Stimulated activated CD4-positive, alpha-beta T cell treated with anti-CD3 and anti-CD28 coated beads, Interleukin-15, amount 100 ng/mL, for 1 hour (primary cell): ENCODE results near the gene HDAC8.
"Not testable (repeated sequence)": the region's sequence is repeated elsewhere in the genome, so short reads cannot be mapped to it uniquely, and the experiment has no call there.

Experiments
- DNase-seq, 2 donors: peaks; one replicate each; pipeline ENCODE4 v3.0.0-alpha.2; 2020; ENCODE audit warnings: low read depth in 1 of 2, low spot score in 1 of 2

HDAC8 gene

DNA sequence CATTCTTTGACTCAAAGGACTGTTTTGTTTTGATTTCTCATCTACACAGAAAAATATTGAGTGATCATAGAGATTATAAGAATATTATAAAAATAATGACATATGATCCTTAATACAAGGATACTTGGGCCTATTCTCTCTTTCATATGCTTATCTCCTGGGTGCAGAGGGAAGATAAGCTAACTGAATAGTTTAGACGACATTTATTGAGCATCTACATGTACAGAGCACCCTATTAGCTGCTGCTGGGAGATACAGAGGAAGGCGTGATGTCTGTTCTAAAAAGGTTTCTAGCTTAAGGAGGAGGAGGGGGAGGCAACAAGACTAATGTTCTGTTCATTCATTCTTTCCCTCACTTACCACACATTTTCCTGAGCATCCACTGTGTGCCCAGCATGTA lies 106.8 kb downstream of the HDAC8 start:
- no peak for DNase-seq

DNA sequence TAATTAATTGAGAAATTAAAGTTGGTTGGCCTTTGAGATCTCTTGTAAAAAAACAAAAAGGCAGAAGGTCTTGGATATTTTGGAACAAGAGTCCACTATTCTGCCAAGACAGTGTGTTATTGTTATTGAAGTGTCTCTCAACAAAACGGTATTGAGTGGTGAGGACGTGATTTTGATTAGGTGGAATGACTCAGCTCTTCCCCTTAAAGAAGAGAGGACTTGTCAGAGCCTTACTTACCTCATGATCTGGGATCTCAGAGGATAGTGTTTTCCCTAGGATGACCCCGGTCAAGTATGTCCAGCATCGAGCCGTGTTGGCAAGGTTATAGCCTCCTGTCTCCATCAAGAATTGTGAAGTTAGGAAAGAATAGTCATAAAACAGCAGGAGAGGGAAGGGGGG lies 110.9 kb downstream of the HDAC8 start:
- DNase-seq: no peak

DNA sequence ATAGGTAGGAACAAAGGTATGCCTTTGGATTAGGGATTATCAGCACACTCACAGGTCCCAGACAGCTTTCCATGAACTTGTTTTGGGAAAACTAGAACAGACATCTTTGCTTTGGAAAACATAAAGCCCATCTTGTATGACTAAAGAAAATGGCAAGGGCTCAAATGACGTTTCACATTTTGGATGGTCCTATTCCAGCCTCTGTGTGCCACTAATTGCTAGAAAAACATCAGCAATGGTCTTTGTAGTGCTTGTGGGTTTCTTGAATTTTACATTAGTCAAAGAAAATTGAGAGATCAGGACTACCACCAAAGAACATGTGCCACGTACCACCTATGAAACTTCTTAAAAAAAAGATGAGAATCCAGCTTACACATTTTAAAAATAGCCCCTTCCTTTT lies 111.4 kb downstream of the HDAC8 start:
- DNase-seq: no peak

DNA sequence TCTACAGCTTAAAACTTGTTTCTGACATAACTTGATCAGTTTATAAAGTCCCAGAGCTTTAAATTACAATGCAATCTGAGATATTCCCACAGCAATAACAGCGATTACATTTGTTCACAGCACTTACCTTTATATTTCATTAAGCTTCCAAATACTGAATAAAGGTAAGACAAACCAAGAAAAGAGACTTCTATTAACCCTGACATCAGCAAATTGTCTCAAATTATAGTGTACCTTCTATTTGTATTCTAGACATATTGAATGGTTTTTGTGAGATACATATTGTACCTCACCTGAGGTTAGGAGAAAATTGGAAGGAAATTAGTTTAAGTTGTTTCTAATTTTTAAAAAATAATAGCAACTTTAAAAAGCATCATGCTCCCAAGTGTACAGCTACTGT lies 111.9 kb downstream of the HDAC8 start:
- DNase-seq: no peak

DNA sequence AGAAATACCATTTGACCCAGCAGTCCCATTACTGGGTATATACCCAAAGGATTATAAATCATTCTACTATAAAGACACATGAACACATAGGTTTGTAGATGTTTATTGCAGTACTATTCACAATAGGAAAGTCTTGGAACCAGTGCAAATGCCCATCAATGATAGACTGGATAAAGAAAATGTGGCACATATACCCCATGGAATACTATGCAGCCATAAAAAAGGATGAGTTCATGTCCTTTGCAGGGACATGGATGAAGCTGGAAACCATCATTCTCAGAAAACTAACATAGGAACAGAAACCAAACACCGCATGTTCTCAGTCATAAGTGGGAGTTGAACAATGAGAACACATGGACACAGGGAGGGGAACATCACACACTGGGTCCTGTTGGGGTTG lies 123.6 kb downstream of the HDAC8 start:
- DNase-seq: not testable (repeated sequence)

DNA sequence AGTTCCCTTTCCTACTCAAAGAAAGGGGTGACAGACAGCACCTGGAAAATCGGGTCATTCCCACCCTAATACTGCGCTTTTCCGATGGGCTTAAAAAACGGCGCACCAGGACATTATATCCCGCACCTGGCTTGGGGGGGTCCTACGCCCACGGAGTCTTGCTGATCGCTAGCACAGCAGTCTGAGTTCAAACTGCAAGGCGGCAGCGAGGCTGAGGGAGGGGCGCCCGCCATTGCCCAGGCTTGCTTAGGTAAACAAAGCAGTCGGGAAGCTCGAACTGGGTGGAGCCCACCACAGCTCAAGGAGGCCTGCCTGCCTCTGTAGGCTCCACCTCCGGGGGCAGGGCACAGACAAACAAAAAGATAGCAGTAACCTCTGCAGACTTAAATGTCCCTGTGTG lies 131.9 kb downstream of the HDAC8 start:
- DNase-seq: not testable (repeated sequence)

DNA sequence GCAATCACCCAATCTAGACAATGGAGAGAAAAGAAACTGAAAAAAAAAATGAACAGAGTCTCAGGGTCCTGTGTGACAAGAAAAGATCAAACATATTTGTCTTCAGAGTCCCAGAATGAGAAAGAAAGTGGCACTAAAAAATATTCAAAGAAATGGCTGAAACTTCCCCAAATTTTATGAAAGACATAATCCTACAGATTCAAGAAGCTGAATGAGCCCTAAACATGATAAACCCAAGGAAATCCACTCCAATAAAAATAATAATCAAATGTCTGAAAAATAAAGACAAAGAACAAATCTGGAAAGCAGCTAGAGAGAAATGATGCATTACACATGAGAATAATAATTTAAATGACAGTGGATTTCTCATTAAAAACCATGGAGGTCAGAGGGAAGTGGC lies 136.6 kb downstream of the HDAC8 start:
- no peak for DNase-seq

DNA sequence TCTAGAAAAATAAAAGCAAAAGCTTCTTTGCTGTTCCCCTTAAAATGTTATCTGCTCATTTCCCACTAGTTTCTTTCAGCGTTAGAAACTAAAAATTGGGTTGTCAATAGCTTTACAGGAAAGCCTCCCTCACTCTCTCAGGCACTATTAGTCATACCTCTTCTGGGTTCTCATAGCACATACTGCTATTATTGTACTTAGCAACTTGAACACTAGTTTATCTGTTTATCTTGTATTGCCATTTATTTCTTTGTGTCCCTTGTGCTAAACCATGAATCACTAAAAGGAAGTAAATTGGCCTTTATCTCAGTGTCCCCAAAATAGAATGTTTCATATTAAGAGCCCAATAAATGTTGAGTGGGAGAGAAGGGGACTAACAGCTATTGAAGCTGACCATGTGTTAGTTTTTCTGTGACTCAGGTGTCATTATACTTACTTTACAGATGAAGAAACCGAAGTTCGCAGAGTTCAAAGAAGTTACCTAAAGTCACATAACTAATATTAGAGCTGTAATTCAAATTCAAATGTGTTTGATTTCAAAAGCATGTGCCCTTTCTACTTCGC lies 142.2 kb downstream of the HDAC8 start:
- DNase-seq: no peak

DNA sequence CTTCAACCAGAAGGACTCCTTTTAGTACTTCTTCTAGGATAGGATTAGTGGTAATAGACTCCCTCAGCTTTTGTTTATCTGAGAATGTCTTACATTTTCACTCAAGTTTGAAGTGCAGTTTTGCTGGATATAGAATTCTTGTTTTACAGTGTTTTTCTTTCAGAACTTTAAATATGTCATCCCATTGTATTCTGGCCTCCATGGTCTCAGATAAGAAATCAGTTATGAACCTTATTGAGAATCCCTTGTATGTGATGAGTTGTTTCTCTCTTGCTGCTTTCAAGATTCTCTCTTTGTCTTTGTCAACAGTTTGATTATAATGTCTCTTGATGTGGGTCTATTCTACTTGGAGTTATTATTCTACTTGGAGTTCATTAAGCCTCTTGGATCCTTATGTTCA lies 150.8 kb downstream of the HDAC8 start:
- DNase-seq: no peak

DNA sequence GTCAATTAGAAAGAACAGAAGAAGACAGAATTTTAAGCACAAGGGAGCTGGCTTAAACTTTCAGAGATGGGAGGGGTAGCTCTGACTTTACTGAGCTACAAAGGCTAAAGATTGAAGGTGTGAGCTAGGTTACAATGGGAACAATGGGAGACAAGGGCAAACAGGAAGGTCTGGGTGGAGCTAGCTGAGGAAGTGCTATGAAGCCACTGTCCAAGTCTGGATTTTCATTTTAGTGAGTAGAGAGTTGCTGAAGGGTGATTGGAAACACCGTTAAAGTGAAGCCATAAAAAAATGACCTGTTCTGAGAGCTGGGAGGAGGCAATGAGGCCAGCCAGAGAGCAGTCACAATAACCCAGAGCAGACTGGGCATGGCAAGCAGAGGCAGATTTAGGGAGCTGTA lies 162.7 kb downstream of the HDAC8 start:
- DNase-seq: no peak

DNA sequence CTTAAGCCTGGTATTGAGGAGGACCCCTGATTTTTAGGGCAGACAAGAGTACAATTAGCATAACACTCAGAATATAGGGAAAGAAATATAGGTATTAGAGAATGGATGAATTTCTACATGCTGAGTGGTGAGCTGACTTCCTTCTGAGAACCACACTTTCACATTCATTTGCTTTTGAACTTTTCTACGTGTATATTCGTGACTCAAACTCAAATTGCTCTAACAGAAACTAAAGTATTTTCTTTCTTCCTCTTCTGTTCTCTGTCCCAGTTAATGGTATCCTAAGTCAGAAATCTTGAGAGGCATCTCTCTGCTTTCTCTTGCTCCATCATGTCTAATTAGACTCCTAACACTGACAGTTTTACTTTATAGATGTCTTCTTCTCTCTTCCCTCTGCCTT lies 163.8 kb downstream of the HDAC8 start:
- no peak for DNase-seq

DNA sequence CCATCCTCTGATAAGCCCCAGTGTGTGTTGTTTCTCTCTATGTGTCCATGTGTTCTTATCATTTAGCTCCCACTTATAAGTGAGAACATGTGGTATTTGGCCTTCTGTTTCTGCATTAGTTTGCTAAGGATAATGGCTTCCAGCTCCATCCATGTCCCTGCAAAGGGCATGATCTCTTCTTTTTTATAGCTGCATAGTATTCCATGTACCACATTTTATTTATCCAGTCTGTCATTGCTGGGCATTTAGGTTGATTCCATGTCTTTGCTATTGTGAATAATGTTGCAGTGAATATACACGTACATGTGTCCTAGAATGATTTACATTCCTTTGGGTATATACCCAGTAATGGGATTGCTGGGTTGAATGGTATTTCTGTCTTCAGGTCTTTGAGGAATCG lies 167.5 kb downstream of the HDAC8 start:
- DNase-seq: not testable (repeated sequence)

DNA sequence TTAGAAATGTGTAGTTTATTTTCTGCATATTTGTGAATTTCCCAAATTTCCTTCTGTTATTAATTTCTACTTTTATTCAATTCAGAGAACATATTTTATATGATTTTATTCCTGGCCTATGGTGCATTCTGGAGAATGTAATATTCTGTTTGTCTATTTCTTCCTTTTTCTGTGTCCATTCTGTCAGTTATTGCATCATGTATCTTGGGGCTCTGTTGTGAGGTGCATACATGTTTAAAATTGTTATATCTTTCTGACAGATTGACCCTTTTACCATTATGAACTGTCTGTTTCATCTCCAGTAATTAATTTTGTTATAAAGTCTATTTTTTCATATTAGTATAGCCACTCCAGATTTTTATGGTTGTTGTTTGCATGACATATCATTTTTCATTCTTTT lies 170.0 kb downstream of the HDAC8 start:
- no peak for DNase-seq

DNA sequence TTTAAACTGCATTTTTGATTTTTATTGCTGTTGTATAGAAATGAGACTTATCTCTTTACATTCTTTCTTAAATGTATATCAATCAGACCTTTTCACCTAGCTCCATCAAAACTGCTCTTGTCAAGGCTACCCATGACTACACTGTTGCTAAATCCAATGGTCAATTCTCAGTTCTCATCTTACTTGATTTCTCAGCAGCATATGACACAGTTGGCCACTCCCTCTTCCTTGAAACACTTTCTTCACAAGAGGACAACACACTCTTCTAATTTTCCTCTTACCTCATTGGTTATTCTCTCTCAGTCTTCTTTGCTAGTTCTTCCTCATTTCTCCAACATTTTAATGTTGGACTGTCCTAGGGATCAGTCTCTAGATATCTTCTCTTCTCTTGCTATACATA lies 172.8 kb downstream of the HDAC8 start:
- no peak for DNase-seq

DNA sequence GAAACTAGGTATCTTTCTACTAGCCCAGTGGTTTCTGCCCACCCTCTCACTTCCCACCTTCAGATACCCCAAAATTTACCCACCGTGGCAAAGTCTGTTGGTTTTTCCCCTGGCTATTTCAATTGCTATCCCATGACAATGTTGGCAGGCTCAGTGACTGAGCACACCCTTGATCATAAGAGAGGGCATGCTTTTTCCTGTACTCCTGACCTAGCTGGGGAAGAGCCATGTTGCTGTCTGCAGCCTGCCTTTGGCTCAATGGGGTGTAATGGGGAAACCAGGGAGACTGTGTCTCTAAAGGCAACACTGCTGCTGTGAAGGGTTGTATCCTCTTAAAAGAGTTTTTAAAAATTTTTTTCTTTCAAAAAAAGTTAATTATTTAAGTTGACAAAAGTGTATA lies 176.5 kb downstream of the HDAC8 start:
- DNase-seq: no peak

DNA sequence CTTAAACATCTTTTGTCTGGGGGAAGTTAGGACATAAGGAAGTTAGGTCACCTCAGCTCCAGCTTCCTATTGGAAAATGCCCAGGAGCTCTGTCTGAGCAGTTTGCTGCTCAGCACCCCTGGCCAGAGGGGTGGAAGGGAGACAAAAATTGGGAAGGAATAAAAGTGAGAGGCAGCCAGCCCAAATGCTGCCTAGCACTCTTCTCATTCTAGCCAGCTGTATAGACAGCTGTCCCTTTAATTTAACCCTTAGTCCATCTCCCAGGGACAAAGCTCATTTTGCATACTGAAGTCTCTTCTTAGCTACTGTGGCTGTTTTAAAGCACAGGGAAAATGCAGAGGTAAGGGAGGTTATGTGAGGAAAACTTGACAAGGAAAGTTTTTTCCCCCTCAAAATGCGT lies 177.4 kb downstream of the HDAC8 start:
- no peak for DNase-seq

DNA sequence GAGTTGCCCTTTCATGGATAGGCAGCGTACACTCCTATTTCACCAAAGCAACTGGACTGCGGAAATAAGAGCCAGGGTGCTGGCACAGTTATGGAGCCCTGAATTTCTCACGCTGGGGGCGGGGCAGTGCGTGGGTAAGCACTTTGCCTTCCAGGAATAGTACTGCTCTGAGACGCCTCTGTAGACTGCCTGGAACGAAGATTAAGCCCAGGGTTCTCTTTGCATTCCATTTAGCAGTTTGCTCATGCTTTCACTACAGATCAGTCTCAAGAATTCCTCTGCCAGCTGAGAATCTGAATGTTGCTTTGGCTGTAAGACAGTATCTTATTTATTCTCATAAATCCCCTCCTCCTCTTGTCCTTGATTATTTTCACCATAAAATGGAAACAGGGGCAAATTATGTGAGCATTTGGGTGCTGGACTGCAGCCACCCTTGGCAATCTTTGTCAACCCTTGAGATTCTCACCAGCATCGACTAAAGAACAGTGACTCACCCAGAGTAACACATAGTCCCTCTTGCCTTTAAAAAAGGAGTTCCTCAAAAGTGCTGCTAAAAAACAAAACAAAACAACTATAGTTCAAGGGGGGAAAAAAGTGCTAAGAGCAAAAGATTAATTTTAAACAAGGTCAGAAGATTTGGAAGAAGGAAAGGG lies 178.0 kb downstream of the HDAC8 start:
- no peak for DNase-seq

DNA sequence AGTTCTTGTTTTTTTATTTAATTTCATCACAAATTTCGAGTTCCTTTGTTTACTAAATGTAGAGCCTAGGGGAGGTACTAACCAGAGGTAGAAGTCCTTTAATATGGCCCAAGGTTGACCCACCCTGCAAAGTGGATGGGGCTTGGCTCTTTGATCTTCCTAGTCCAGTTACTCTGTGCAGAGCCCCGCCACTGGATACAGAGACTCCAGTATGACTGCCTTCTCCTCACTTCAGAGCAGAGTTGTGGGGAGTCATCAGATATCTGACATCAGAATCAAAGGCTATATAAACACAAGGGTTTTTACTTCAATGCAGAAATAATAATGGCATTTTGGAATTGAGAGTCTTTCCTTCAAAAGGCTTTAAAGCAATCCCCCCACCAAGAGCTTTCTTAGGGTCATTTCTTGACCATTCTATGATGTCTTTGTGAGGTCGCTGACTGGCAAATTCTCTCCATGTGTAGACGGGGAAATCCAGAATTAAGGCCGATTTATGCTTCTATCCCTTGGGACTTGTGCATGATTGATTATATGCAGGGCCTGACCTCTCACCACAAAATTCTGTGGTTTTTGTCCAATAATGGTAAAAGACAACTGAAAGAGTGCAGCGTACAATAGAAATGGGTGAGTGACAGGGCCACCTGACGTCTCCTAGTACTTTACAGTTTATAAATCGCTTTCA lies 178.7 kb downstream of the HDAC8 start:
- no peak for DNase-seq

DNA sequence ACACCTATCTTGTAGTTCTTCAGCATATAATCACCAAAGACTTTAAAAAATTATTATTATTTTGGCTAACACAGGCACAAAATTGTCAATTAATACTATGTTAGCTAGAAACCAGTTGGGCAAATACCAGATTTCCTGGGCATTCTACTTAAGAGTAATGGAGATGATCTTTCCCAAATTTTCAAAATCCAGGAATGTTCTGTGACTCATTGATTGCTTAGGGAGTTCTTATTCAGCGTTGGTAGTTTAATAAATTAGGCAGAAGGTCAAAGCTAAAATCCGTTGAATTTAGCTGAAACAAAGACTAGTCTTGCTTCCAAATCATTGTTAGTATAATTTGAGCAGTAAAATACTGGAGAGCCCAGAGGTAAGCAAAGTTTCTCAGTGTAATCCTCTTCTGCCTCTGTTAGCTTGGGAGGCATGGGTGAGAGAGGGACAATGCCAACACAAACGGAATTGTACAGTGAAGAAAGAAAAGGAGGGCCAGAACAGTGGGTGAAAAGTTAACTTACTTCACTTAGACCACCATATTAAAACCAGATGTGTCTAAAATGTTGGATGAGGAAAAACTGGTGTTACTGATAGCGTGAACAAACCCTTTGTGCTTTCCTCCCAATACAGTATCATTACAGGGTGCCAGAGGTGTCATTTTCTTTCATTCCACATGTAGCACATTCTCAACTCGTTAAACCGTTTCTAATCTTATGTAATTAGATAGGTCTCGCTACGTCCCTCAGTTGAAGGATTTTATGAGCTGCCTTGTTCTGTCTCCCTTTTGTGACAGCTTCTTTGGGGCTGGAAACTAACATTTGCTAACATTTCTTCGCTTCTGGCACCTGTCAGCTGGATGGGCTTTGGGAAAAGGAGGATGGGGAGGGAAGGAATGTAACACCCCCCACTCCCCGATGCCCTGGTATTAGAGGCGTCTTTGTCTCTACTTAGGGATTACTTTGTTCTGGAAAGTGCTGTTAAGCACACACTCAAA lies 179.5 kb downstream of the HDAC8 start:
- DNase-seq: no peak

DNA sequence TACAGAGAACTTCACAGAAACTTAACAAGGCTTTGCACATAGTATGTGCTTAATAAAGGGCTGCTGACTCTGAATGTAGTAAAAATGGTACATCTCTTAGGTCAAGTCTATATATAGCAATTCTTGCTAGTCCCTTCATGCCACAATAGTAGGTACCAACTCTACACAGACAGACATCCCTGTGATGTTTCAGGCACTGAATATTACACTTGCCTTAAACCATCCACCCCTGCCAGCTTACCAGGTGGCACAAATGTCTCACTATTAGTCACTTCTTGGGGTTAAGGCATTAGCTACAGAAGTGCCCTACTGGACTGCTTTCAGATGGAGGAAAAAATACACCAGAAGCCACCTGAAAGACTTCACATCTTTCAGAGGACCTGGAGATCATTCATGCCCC lies 180.6 kb downstream of the HDAC8 start:
- no peak for DNase-seq

DNA sequence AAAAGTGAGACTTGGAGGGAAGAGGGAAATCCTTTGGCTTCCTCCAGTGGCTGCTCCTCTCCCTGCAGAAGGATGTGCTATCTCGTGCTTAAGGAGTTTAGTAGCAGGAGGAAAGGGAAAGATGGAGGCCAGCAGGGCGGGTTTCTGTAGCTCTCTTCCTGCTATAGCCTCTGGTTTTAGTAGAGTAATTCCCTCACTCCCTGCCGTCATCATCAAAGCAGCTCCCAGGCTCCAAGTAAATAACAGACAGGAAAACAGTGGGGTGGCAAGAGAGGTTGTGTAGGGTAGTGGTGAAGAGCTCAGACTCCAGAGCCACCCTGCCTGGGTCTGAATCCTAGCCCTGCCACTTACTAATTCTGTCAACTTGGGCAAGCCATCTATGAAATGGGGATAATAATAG lies 185.4 kb downstream of the HDAC8 start:
- no peak for DNase-seq

DNA sequence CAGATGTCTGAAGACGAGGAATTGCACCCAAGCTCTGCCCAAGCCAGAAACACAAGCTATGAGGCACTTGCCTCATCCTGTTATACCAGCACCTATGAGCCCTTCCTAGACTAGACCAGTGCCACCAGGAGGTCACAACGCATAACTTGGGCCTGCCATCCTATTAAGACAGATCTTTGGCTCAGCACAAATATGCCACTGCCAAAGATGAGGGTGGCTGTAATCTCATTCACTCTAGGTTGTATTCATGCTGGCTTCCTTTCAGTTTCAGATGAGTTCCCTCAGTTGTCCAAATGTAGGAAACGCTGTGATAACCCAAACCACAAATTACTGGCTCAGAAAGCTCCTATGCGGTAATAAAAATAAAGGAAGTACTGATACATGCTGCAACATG lies 190.4 kb downstream of the HDAC8 start:
- no peak for DNase-seq
